Measurements from ENCODE around the gene MDM1.

Gene MDM1

GRCh38 chr12:68356060-68356695 lies 24.0 kb upstream of the MDM1 start:
- DNase-seq = no peak

GRCh38 chr12:68354977-68355541 lies 22.9 kb upstream of the MDM1 start:
- DNase-seq = no peak

GRCh38 chr12:68352067-68352466 lies 19.9 kb upstream of the MDM1 start:
- DNase-seq = peak; percentile 28

GRCh38 chr12:68350753-68351152 lies 18.6 kb upstream of the MDM1 start:
- DNase-seq = peak; percentile 62

GRCh38 chr12:68349921-68350606 lies 17.9 kb upstream of the MDM1 start:
- DNase-seq = no peak

- no peak for DNase-seq
These were observed 17.1 kb upstream of the MDM1 start for GRCh38 chr12:68349220-68349621.

GRCh38 chr12:68348419-68348818 lies 16.3 kb upstream of the MDM1 start:
- DNase-seq = no peak

- DNase-seq = no peak
These were observed 13.6 kb upstream of the MDM1 start for GRCh38 chr12:68345763-68346162.

- no peak for DNase-seq
These were observed 12.0 kb upstream of the MDM1 start for GRCh38 chr12:68344126-68344525.

GRCh38 chr12:68342966-68343365 lies 10.8 kb upstream of the MDM1 start:
- DNase-seq = no peak

GRCh38 chr12:68341822-68342221 lies 9.7 kb upstream of the MDM1 start:
- DNase-seq = no peak

GRCh38 chr12:68340404-68341270 lies 8.5 kb upstream of the MDM1 start:
- DNase-seq = peak; percentile 24

GRCh38 chr12:68336889-68337303 lies 4.7 kb upstream of the MDM1 start:
- DNase-seq = no peak

GRCh38 chr12:68335462-68335861 lies 3.3 kb upstream of the MDM1 start:
- DNase-seq = no peak

- DNase-seq = no peak
These were observed 2.0 kb upstream of the MDM1 start for GRCh38 chr12:68334132-68334531.

- no peak for DNase-seq
These were observed 817 bp upstream of the MDM1 start for GRCh38 chr12:68332728-68333630.

- DNase-seq = no peak
These were observed 678 bp downstream of the MDM1 start for GRCh38 chr12:68331500-68331868.

- no peak for DNase-seq
These were observed 4.3 kb downstream of the MDM1 start for GRCh38 chr12:68327896-68328295.

- DNase-seq = no peak
These were observed 5.4 kb downstream of the MDM1 start for GRCh38 chr12:68326716-68327115.

- DNase-seq = no peak
These were observed 6.2 kb downstream of the MDM1 start for GRCh38 chr12:68325966-68326365.

GRCh38 chr12:68324531-68324930 lies 7.6 kb downstream of the MDM1 start:
- no peak for DNase-seq

- DNase-seq = no peak
These were observed 11.0 kb downstream of the MDM1 start for GRCh38 chr12:68321140-68321539.

Measured in HCEC 1CT (cell line).